Measurements from ENCODE around the gene STAT5A. TPM values are rescaled to one million over a fixed set of nuclear protein-coding genes. Genes with fewer than 3 reads are reported as not detected.

STAT5A gene
- total RNA-seq, 1 donor from 2014 or later = 105 TPM

GRCh38 chr17:42271779-42272035, 16.6 kb upstream of the STAT5A start:
- intact Hi-C loops (cut with DNase I) = no loop called here
- Histone ChIP-seq H3K27me3 (no peaks in the 10 kb centered on the region), H3K4me3 (no peak overlapping the region), H3K36me3 (no peaks in the 10 kb centered on the region), H3K4me1 (peaks cover 0 to 8% of the 10 kb centered on the region in 2 donors), H3K9me3 (no peaks in the 10 kb centered on the region), H3K27ac (no peak overlapping the region)
- TF ChIP-seq, protein P1, sequence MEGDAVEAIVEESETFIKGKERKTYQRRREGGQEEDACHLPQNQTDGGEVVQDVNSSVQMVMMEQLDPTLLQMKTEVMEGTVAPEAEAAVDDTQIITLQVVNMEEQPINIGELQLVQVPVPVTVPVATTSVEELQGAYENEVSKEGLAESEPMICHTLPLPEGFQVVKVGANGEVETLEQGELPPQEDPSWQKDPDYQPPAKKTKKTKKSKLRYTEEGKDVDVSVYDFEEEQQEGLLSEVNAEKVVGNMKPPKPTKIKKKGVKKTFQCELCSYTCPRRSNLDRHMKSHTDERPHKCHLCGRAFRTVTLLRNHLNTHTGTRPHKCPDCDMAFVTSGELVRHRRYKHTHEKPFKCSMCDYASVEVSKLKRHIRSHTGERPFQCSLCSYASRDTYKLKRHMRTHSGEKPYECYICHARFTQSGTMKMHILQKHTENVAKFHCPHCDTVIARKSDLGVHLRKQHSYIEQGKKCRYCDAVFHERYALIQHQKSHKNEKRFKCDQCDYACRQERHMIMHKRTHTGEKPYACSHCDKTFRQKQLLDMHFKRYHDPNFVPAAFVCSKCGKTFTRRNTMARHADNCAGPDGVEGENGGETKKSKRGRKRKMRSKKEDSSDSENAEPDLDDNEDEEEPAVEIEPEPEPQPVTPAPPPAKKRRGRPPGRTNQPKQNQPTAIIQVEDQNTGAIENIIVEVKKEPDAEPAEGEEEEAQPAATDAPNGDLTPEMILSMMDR (IDR thresholded peaks at IDR 0.05) = no peak
- DNase-seq (ENCODE audit: low spot score in 2 of 2) = no peak

- Histone ChIP-seq H3K9me3 (no peaks in the 10 kb centered on the region), H3K27ac (no peak overlapping the region), H3K4me3 (no peak overlapping the region), H3K27me3 (no peaks in the 10 kb centered on the region), H3K36me3 (no peaks in the 10 kb centered on the region), H3K4me1 (peaks cover 0 to 12% of the 10 kb centered on the region in 2 donors)
- TF ChIP-seq, protein P1 (IDR thresholded peaks at IDR 0.05) = no peak
- intact Hi-C loops (cut with DNase I) = no loop called here
- no peak for DNase-seq (ENCODE audit: low spot score in 2 of 2)
These were observed 16.0 kb upstream of the STAT5A start for GRCh38 chr17:42272162-42272907.

GRCh38 chr17:42273474-42274252, 14.6 kb upstream of the STAT5A start:
- Histone ChIP-seq H3K36me3 (no peaks in the 10 kb centered on the region), H3K27ac (no peak overlapping the region), H3K27me3 (no peaks in the 10 kb centered on the region), H3K4me1 (peaks cover 0 to 12% of the 10 kb centered on the region in 2 donors), H3K9me3 (no peaks in the 10 kb centered on the region), H3K4me3 (no peak overlapping the region)
- TF ChIP-seq, protein P1 (IDR thresholded peaks at IDR 0.05) = no peak
- intact Hi-C loops (cut with DNase I) = loop anchor here (2.0 kb wide), 1 partner anchor 25 kb away; no protein-coding TSS in a partner anchor
- DNase-seq (ENCODE audit: low spot score in 2 of 2) = no peak

DNA sequence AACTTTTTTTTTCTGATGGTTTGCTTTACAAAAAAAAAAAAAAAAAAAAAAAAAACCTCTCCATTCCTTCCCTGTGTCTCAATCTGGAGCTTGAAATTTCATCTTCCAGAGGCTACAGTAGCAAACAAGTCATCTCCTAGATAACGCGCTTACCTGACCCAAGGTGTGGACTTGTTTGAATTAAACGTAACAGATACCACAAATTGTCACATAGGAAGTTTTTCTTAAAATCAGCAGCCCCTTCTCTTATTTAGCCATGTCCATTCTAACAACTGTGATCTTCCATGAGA, 14.1 kb upstream of the STAT5A start:
- Histone ChIP-seq H3K27me3 (no peaks in the 10 kb centered on the region), H3K36me3 (no peaks in the 10 kb centered on the region), H3K9me3 (no peaks in the 10 kb centered on the region), H3K4me1 (peaks cover 0 to 12% of the 10 kb centered on the region in 2 donors), H3K4me3 (peak overlapping the region in 1 of 2 donors; percentile 93), H3K27ac (no peak overlapping the region)
- intact Hi-C loops (cut with DNase I) = loop anchor here (2.0 kb wide), 1 partner anchor 25 kb away; no protein-coding TSS in a partner anchor
- TF ChIP-seq, protein P1 (IDR thresholded peaks at IDR 0.05) = no peak
- no peak for DNase-seq (ENCODE audit: low spot score in 2 of 2)

DNA sequence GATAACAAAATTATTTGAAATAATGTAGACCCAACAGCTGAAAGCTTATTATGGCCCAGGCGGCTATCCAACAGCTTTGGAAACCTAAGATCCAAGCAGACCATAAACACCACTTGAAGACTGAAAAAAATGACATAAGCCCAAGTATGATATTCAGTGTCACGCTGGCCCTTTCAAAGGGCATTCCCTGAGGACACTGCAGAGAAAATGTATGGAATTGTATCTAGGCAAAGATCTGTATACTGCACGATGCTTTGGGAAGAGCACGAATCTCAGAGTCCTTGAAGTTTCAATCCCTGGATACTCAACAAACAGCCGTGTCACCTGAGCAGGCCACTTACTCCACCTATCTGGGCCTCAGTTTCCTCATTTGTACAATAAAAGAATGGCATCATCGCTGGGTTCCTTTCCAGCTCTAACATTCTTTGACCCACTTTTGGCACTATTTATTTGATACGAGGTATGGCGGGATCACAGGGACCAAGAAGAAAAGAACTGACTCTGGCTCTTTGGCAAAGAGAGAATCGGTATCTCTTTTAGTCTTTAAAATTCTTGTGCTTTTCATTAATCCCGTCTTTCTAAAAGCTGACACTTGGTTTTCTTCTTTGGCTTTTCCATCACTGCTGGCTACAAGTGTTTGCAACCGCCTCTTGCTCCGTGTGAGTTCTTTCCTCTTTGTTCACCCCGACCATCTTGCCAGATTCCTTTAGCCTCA, 13.3 kb upstream of the STAT5A start:
- Histone ChIP-seq H3K9me3 (no peaks in the 10 kb centered on the region), H3K27ac (peak overlapping the region; percentile 24 to 87), H3K36me3 (no peaks in the 10 kb centered on the region), H3K4me1 (peaks cover 0 to 12% of the 10 kb centered on the region in 2 donors), H3K4me3 (peak overlapping the region; percentile 93 to 94), H3K27me3 (no peaks in the 10 kb centered on the region)
- DNase-seq (ENCODE audit: low spot score in 2 of 2) = no peak
- intact Hi-C loops (cut with DNase I) = loop anchor here (2.0 to 5.0 kb wide), 3 partner anchors 26 to 83 kb away; partner anchors contain the start of gene GHDC
- TF ChIP-seq, protein P1 (IDR thresholded peaks at IDR 0.05) = no peak
